ENCODE measurements around the gene PHF14.

PHF14 gene

GRCh38 chr7:11109659-11110058 lies 136.0 kb downstream of the PHF14 start:
- no peak for DNase-seq

- DNase-seq: no peak
Observed at GRCh38 chr7:11120068-11120664, 146.5 kb downstream of the PHF14 start.

GRCh38 chr7:11120675-11121220 lies 147.1 kb downstream of the PHF14 start:
- DNase-seq: no peak

- no peak for DNase-seq
Observed at GRCh38 chr7:11124856-11125559, 151.3 kb downstream of the PHF14 start.

GRCh38 chr7:11127114-11127785 lies 153.6 kb downstream of the PHF14 start:
- DNase-seq: peak; percentile 8

GRCh38 chr7:11127988-11128387 lies 154.3 kb downstream of the PHF14 start:
- peak; percentile 9 for DNase-seq

- no peak for DNase-seq
Observed at GRCh38 chr7:11128498-11128897, 154.8 kb downstream of the PHF14 start.

GRCh38 chr7:11130012-11130411 lies 156.3 kb downstream of the PHF14 start:
- DNase-seq: peak; percentile 46

- no peak for DNase-seq
Observed at GRCh38 chr7:11130601-11131000, 156.9 kb downstream of the PHF14 start.

- DNase-seq: peak; percentile 14
Observed at GRCh38 chr7:11133436-11133959, 159.8 kb downstream of the PHF14 start.

GRCh38 chr7:11135573-11135972 lies 161.9 kb downstream of the PHF14 start:
- DNase-seq: peak; percentile 47

GRCh38 chr7:11141541-11141940 lies 167.9 kb downstream of the PHF14 start:
- DNase-seq: no peak

- no peak for DNase-seq
Observed at GRCh38 chr7:11153694-11154093, 180.0 kb downstream of the PHF14 start.

- no peak for DNase-seq
Observed at GRCh38 chr7:11155883-11156282, 182.2 kb downstream of the PHF14 start.

- DNase-seq: no peak
Observed at GRCh38 chr7:11161499-11161898, 187.8 kb downstream of the PHF14 start.

GRCh38 chr7:11163220-11163619 lies 189.5 kb downstream of the PHF14 start:
- no peak for DNase-seq

- DNase-seq: no peak
Observed at GRCh38 chr7:11166051-11166450, 192.4 kb downstream of the PHF14 start.

GRCh38 chr7:11168650-11169170 lies 195.0 kb downstream of the PHF14 start:
- no peak for DNase-seq

GRCh38 chr7:11170175-11170574 lies 196.5 kb downstream of the PHF14 start:
- no peak for DNase-seq

GRCh38 chr7:11170863-11171568 lies 197.3 kb downstream of the PHF14 start:
- DNase-seq: peak; percentile 23

GRCh38 chr7:11171569-11172192 lies 198.0 kb downstream of the PHF14 start:
- DNase-seq: no peak

GRCh38 chr7:11172835-11173234 lies 199.2 kb downstream of the PHF14 start:
- DNase-seq: no peak
